Activated CD8-positive, alpha-beta memory T cell treated with anti-CD3 and anti-CD28 coated beads, Interleukin-2, amount 50 U/mL, for 48 hours (primary cell): ENCODE results near the gene KRTAP5-9.
"Not testable (repeated sequence)": the region's sequence is repeated elsewhere in the genome, so short reads cannot be mapped to it uniquely, and the experiment has no call there.

Source experiments
- DNase-seq: peaks from one replicate; pipeline ENCODE4 v3.0.0-alpha.2; 2020

Gene KRTAP5-9

DNA sequence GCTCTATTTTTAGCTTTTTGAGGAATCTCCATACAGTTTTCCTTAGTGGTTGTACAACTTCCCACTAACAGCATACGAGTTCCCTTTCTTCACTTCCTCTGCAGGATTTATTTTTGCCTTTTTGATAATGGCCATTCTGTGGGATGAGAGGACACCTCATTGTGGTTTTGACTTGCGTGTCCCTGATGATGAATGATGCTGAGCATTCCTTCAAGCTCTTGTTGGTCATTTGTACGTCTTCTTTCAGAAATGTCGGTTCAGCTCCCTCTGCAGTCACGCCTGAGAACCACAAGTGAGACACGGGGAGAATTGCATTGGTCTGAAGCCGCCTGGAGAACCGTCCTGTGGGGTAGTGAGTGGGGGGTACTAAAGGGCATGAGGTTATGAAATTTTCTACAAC is 15.2 kb downstream of the KRTAP5-9 start:
- no peak for DNase-seq

DNA sequence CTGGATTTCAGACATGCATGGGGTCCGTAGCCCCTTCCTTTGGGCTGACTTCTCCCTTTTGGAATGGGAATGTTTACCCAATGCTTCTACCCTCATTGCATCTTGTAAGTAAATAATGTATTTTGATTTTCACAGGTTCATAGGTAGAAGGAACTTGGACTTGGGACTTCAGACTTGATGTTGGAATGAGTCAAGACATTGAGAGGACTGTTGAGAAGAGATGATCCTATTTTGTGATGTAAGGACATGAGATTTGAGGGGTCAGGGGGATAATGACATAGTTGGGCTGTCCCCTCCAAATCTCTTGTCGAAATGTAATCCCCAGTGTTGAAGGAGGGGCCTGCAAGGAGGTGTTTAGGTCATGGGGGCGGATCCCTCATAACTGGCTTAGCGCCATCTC is 16.2 kb downstream of the KRTAP5-9 start:
- DNase-seq = no peak

DNA sequence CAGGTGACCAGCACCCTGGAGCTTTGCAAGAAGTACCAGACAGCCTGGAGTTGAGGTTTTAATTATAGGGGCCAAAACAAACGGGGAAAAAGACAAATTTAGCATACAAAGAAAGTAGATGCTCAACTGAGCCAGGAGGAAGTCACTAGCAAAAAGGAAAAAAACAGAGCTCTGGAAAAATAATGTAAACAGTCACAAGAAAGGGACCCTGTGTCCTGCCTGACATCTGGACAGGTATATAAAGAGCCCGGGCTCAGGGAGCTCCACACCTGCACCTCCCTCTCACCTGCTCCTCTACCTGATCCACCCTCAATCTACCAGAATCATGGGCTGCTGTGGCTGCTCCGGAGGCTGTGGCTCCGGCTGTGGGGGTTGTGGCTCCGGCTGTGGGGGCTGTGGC is 17.0 kb downstream of the KRTAP5-9 start, which contains the start of gene KRTAP5-10:
Gene KRTAP5-10 (plus strand): TSS at position 301 of the 400 bp plus-strand sequence. CDS start 25 bp downstream, at position 326.
- no peak for DNase-seq

DNA sequence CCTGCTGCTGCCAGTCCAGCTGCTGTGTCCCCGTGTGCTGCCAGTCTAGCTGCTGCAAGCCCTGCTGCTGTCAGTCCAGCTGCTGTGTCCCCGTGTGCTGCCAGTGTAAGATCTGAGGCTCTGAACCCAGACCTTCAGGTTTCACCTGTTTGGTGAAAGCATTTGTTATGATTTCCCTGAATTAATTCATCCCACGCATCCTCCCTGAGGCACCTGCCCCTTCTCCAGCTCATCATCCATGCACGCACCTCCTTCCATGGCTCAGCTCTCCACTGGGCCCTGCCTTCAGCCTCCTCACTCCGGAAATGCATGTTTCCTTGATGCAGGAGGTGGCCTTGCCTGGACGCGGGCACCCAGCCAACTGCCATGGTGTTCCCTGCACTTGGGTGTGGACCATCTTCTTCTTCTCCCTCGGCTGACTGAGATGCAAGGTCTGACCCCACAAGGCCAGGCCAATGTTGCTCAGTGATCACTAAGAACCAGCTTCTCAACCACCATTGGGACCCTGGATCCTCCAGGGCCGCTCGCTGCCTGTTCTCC is 17.9 kb downstream of the KRTAP5-9 start:
- DNase-seq = no peak

DNA sequence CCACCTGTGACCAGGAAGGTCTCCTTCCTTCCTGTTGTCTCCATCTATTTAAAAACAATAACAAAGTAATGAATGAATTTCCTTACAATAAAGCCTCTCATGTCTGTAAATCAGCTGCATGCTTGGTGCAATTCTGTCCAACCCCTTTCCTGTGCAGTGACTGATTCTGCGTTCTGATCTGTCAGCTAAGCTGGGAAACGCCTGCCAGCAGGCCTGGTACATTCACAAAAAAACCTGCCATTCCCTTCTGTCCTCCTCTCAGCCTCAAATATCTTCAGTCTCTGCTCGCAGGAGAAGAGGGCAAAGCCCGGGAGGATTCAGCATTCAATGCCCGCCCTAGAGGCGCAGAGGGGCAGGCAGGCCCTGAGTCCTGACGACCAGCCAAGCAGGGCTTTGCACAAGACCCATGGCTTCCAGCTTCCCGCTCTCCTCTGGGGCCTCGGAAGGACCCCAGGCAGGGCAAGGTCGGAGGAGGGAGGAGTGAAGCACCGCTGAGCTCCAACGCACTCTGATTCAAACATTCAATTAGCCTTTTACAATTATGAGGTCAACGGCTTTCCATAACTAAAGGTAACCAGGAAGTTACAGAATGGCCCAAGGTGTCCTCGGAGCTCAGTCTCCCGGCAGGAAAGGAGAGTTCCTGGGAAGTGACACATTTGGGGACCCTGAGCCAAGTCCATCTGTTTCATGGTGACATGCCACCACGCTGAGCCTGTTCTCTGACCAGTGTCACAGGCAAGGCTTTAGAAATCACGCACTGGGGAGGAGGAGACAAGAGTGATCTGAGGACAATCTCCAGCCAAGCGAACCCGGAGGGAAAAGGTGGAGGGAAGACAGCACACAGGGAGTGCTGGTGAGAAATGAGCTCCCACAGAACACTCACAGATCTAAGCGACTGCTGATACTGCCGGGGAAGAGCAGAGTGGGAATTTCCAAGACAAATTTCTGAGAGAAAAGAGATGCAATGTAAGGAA is 18.7 kb downstream of the KRTAP5-9 start:
- not testable (repeated sequence) for DNase-seq

DNA sequence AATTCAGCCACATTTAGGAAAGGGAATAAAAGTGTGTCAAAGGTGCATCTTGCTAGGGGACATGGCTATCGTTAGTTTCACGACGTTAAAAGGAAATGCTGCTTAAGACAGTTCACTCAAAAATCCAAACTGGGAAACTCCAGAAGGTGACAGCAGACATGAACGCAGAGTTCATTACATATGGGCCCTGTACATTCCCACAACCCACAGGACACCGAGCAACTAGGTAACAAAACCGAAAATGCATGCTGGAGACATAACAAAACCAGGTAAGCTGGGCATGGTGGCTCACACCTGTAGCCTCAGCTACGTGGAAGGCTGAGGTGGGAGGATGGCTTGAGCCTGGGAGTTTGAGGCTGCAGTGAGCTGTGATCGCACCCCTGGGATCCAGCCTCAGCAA is 19.4 kb downstream of the KRTAP5-9 start:
- not testable (repeated sequence) for DNase-seq

DNA sequence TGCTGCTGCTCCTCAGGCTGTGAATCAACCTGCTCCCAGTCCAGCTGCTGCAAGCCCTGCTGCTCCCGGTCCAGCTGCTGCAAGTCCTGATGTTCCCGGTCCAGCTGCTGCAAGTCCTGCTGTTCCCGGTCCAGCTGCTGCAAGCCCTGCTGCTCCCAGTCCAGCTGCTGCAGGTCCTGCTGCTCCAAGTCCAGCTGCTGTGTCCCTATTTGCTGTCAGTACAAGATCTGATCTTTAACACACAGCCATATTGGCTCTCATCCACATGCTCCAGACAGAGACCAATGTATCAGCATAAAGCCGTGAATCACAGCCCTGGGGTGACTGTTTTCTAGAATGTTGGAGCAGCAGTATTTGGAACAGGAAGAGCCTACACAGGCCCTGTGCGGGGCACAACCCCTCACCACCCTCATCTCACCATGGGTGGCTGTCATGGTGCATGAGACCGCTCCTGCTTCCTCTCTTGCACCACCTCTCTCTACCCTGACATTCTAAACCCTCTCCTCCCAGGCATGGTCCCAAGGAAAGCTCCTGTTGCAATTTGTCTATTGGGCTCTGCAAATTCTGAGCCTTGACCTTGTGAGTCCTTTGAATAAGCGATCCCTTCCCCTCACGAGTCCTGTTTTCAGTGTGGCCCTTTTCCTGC is 20.6 kb downstream of the KRTAP5-9 start:
- no peak for DNase-seq

DNA sequence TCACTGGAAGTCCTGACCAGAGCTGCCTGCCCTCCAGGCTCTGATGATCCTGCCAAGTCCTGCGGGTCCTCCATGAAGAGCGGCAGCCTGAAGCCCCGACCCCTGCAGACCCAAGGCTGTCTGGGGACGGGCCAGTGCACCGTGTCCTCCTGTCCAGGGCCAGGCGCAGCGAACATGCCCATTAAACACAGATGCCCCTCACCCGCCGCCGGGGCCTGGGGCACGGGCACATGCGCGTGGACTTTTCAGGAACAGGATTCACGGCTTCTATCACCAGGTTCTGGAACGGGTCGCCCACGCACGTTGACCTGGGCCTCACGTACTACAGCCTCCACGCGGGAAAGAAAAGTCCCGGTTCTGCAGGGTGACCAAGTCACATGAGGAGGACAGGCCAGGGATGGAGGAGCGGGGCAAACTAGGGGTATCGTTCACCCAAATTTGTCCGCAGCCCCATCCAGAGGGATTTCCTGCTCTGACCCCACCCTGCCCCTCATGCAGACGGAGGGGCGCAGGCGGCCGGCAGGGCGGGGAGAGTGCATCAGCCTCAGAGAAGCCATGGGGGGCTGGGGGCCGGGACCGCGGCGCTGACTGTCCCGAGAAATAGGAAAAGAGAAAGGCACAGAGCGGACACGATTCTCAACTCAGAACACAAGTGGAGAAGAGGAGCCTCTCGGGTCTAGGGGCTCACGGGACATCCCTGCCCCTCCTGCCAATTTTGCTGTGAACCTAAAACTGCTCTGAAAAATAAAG is 23.1 kb downstream of the KRTAP5-9 start:
- not testable (repeated sequence) for DNase-seq

DNA sequence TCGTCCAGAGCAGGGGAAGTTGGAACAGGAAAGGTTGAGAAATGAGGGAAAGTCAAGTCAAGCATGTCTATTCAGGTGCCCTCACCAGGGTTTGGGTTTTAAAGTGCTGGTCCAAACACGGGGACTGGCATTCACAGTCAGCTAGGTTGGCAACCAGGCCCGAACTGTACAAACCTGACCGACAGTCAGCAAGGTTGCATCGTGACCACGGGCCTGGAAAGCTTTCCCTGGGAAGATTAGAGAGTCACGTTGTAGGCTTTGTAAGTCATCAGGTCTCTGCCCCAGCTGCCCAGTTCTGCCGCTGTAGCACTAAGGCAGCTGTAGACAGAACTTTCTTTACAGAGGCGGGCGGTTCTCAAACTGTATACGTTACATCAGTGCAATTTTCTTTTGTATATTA is 24.6 kb downstream of the KRTAP5-9 start:
- no peak for DNase-seq

DNA sequence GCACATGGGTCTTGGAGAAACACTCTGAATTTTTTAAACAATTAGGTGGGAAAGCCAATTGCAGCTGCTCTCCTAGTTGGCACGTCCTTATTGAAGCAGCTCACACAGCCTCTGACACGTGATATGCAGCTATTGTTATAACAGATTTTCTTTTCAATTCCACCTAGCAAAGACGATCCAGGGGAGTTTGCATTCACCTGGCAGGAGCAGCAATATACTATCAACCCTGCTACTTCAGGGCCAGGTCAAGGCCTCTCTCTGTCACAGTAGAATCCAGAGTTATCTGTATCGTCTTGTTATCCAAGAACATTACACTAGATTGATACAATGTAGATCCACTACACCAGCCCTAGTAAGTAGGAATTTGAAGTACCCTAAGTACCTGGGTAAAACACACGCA is 26.2 kb downstream of the KRTAP5-9 start:
- DNase-seq = no peak

DNA sequence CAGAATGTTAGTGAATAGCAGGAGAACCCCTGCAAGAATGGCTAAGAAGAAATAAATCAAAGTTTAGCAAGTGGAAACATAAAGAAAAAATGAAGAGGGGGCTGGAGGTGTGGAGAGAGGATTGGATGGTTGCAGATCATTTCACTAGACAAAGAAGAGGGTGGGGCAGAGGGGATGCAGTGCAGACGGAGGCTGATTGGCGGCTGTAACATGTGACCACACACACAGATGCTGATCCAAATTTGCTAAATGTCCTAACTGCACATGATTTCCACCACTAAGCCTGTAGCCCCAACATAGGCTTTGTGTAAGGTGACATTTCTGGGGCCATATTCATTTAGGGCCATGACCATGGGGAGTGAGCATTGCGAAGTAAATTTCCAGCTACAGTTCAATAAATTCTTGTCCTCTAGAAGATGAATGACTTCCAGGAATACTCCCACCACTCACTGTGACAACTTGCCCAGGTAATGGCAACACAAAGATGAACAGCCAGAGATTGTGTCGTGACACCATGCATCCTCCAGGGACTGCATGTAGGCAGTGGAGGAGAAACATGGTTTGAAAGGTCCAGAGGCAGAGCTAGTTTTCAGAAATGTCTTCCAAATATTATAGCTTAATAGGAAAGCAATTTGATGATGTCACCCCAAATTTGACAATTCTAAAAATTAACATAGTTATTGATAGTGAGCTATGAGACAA is 27.7 kb downstream of the KRTAP5-9 start:
- DNase-seq = no peak

DNA sequence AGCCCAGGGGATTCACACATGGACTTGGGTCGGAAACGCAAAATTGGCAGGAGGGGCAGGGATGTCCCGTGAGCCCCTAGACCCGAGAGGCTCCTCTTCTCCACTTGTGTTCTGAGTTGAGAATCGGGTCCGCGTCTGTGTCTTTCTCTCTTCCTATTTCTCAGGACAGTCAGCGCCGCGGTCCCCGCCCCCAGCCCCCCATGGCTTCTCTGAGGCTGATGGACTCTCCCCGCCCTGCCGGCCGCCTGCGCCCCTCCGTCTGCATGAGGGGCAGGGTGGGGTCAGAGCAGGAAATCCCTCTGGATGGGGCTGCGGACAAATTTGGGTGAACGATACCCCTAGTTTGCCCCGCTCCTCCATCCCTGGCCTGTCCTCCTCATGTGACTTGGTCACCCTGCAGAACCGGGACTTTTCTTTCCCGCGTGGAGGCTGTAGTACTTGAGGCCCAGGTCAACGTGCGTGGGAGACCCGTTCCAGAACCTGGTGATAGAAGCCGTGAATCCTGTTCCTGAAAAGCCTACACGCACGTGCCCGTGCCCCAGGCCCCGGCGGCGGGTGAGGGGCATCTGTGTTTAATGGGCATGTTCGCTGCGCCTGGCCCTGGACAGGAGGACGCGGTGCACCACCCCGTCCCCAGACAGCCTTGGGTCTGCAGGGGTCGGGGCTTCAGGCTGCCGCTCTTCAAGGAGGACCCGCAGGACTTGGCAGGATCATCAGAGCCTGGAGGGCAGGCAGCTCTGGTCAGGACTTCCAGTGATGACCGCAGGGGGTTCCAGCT is 28.7 kb downstream of the KRTAP5-9 start:
- not testable (repeated sequence) for DNase-seq

DNA sequence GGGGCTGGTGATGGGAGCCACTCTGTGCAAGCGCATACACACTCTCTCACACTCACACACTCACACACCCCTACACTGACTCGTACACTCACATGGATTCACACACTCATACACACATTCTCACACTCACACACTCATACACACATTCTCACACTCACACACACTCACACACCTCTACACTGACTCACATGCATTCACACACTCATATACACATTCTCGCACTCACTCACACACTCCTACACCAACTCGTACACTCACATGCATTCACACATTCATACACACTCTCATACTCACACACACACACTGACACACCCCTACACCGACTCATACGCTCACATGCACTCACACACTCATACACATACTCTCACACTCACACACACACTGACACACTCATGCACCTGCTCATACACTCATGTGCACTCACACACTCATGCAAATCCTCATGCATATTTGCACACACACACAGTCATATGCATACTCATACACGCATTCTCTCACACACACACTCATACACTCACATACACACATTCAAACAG is 29.3 kb downstream of the KRTAP5-9 start:
- no peak for DNase-seq

DNA sequence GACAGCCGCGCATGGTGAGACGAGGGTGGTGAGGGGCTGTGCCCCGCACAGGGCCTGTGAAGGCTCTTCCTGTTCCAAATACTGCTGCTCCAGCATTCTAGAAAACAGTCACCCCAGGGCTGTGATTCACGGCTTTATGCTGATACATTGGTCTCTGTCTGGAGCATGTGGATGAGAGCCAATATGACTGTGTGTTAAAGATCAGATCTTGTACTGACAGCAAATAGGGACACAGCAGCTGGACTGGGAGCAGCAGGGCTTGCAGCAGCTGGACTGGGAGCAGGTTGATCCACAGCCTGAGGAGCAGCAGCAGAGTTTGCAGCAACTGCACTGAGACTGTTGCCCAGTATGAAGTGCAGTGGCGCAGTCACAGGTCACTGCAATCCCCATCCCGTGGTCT is 31.3 kb downstream of the KRTAP5-9 start:
- DNase-seq = not testable (repeated sequence)

DNA sequence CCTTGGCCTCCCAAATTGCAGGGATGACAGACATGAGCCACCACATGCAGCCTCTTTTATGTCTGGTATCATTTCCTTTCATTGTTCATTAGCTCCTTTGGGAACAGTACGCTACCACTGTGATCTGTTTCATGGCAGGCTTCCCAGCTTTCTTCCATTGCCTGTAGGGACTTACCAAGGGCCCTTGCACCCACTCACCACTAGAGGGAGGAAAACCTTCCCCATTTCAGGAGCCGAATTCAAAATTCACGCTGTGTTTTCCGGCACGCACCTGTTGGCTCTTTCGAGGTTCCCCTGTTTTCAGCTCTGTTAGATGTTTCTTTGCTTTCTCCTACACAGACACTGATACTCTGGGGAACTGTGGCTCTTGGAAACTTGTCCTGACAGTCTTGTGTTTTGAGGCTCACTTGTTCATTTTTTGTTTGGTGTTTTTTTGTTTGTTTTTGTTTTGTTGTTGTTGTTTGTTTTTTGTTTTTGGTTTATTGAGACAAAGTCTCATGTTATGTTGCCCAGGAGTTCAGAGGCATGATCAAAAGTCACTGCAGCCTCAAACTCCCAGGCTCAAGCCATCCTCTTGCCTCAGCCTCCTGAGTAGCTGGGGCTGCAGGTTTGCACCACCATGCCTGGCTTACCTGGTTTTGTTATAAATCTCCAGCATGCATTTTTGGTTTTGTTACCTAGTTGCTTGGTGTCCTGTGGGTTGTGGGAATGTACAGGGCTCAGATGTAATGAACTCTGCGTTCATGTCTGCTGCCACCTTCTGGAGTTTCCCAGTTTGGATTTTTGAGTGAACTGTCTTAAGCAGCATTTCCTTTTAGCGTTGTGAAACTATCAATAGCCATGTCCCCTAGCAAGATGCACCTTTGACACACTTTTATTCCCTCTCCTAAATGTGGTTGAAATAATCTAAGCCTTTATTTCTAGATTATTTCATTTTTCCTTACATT is 32.1 kb downstream of the KRTAP5-9 start:
- DNase-seq = no peak

DNA sequence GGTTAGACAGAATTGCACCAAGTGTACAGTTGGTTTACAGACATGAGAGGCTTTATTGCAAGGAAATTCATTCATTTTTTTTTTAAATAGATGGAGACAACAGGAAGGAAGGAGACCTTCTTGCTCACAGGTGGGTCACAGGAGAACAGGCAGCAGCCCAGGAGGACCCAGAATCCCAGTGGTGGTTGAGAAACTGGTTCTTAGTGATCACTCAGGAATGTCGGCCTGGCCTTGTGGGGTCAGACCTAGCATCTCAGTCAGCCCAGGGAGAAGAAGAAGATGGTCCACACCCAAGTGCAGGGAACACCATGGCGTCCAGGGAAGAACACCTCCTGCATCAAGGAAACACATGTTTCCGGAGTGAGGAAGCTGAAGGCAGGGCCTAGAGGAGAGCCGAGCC is 33.6 kb downstream of the KRTAP5-9 start:
- no peak for DNase-seq

DNA sequence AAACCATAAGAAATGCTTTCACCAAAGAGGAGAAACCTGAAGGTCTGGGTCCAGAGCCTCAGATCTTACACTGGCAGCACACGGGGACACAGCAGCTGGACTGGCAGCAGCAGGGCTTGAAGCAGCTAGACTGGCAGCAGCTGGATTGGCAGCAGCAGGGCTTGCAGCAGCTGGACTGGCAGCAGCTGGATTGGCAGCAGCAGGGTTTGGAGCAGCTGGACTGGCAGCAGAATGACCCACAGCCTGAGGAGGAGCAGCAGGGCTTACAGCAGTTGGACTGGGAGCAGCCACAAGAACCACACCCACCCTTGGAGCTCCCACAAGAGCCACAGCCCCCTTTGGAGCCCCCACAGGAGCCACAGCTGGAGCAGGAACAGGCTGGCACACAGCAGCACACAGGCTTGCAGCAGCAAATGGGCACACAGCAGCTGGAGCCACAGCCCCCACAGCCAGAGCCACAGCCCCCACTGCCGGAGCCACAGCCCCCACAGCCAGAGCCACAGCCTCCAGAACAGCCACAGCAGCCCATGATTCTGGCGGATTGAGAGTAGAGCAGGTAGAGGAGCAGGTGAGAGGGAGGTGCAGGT is 34.2 kb downstream of the KRTAP5-9 start, which contains the start of gene KRTAP5-11:
Gene KRTAP5-11 (minus strand): TSS at position 567 of the 587 bp plus-strand sequence. CDS start 38 bp downstream, at position 529.
- DNase-seq = no peak

DNA sequence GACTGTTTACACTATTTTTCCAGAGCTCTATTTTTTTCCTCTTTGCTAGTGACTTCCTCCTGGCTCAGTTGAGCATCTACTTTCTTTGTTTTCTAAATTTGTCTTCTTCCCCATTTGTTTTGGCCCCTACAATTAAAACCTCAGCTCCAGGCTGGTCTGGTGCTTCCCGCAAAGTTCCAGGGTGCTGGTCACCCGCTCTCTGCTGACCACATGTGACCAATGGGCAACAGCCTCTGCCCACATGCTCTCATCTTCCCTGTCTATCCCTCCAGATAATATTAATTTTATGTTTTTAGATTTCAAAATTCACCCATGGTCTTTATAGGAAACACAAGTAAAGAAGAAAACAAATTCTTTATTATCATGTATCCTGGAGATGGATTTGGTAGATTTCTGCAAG is 34.7 kb downstream of the KRTAP5-9 start:
- DNase-seq = not testable (repeated sequence)

DNA sequence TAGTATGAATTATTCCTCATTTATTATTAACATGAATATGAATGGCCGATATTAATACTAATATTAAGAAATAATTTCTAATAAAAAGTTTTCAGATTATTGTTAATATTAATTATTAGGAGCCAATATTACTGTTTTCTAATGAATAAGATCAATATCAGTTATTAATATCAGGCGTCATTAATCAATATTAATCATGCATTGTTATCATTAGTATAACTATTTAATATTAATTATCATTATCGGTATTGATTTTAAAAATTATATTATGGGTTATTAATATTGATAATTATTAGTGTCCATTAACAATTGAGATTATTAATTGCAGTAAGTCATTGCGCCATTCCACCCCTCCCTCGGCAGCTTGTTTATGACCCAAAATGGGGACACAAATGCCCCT is 37.5 kb downstream of the KRTAP5-9 start:
- not testable (repeated sequence) for DNase-seq
